GM21825 (cell line): ENCODE data around the gene NRF1.
"Not testable (repeated sequence)": the region's sequence is repeated elsewhere in the genome, so short reads cannot be mapped to it uniquely, and the experiment has no call there.

ENCODE experiments used
- ATAC-seq: cut with Tn5 transposase; IDR thresholded peaks from one replicate; pipeline ENCODE4 v1.9.1; 2021; ENCODE audit warnings: mild to moderate bottlenecking, moderate library complexity; ENCODE audit not compliant: unreplicated experiment

The NRF1 gene

DNA sequence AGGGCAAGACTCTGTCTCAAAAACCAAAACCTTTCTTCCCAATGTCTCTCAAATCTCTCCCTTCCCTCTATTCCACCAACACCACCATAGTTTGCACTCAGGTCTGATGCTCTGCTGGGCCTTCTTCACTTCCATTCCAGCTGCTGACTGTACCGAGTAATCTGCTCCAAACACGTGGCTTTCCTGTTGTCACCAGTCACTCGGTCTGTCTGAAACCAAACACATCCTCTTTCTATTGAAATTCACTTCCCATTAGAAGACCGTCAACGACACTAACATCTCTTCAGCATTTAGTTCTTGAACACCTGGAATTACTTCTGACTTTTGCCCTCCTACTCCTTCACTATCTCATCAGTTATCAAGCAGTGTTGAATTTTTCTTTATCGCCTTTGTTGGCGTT is 4.7 kb upstream of the NRF1 start:
- ATAC-seq, result no peak

DNA sequence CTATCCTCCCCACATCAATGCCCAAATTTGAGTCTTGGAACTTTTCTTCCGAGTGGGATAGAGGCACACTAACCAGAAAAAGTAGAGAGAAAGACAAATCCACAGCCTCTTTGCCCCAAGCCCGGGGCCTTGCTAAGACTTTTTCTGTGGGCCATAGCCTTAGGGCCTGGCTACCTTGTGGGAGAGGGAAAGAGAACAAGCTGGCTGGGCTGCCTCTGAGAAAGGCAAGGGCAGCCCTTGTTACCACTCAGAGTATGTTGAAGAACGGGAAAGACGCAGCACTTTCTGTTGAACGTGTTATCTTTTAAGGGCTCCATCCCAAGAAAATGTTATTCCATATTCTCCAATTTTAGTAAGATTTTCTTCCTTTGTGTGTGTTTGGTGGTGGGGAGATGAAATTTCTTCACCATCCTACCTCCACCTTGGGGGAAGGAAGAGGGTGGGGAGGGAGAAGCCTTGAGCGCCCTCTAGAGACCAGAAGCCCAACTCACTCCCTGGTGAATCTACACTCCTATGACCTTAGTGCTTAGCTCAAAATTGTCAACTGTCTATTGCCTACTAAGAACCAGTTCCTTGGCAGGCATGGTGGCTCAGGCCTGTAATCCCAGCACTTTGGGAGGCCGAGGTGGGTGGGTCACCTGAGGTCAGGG is 3.9 kb upstream of the NRF1 start:
- ATAC-seq, result no peak

DNA sequence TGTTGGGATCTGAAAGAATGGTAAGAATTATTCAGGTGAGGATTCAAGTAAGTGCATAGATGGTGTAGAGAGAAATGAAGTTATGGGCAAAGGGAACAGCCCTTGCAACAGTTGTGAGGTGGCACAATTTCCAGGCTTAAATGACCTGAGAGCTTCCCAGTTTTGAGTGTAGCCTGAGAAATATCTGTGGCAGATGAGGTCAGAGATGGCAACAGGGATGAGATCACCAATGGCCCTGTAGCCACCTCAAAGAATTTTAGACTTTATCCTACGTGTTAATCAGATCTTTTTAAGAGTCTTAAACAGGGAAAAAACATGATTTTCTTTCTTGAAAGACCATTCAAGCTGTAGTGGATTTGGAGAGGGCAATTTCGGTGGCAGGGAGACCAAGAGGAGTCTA is 1.9 kb upstream of the NRF1 start:
- no peak for ATAC-seq

DNA sequence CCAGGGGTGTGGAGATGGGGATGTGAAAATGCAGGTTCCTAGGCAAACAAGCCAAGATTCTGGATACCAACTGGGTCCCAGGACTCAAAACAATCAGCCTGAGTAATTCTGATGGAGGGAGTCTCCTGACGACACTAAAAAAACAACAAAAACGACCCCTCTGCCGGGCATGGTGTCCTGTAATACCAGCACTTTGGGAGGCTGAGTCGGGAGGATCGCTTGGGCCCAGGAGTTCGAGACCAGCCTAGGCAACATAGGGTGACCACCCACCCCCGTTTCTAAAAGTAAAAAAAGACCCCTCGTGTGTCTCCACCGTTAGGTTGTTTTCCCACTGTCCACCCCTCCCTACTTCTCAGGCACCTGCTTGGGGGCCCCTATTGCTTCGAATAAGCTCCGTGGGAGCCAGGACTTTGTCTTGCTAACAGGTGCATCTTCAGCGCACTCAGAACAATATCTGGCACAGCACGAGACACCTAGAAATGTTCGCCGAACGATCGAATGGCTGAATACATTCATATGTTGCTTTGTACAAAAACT is 743 bp upstream of the NRF1 start:
- ATAC-seq, result no peak

DNA sequence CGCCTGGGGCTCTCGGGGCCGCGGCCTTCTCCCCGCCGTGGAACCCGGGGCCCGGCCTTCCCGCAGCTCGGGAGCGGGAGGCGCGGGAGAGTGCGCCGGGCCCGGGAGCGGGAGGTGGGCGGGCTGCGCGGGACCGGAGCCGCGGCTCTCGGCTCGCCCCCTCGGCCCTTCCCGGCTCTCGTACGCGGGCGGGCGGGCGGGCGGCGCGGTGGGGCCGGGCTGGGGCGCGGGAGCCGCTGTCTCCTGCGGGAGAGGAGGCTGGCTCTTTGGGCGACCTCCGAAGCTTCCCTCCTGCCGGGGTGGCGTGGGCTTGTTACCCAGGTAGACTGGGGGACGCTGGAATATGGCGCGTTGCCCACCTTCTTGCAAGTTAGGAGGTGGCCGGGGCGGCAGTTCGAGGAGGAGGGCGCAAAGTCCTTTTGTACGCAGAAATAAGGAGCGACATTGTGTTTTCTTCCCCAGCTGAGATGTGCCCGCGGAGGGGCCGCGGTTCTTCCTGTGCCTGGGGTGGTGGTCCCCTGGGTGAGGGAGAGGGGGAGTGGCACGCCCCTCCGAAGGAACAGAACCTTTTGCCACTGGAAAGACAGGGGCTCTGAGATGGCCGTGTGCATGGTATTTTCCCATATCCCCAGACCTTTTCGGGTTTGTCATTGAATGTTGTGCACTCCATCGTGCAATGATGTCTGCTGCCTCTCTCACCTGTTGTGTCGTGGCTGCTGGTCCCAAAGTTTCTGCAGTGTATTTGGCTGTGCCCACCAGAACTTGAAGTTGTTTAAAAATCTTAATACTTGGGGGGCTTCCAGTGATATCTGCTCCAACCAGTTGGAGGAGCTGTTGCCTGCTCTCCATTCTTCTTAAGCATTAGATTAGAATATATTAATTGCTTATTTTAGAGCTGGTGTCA is 844 bp downstream of the NRF1 start:
- ATAC-seq, result peak; percentile 1

DNA sequence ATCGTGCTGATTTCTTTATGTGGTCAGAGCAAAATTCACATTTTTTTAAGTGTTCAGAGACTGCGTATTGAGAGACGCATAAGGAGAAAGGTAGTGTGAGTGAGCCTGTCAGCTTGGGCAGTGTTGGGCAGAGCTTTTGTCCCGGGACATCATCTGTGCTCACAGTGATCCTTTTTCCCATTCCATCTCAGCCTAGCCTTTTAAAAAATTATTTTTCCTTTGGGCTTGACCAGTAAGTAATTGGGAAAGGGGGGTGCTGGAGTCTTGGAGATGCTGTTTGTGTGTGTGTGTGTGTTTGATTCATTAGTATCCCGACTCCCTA is 1.5 kb downstream of the NRF1 start:
- no peak for ATAC-seq

DNA sequence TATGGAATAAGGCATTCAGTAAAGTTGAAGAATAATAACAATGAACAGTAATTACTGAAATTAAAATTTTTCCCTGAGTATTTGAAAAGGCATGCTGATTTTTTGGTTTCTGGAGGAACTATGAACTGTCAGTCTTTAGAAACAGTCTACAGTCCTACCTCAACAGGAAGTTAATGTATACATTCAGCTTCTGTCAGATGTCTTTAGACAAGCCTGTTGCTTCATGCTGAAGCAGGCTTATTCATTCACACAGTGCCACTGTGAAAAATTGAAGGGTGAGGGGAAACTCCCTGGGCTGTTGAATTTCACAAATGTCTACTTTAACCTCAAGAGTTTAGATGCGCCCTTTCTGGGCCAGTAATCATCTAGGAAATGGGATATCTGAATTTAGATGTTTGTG is 3.5 kb downstream of the NRF1 start:
- ATAC-seq, result peak; percentile 40

DNA sequence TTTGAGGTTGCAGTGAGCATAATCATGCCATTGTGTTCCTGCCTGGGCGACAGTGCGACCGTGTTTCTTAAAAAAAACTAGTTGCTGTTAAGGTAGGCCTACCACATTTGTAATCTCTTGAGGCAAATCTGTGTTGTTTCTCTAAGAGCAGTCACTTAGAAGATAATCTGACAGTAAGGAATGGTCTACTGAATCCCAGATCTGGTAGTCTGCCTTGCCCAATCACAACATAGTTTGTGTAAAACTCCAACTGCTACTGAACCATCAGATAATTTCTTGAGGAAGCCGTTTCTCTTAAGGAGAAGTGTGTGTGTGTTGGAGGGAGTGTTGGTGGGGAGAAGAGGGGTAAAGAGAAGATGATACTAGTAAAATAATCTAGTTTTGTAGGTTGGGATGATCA is 5.0 kb downstream of the NRF1 start:
- ATAC-seq, result no peak

DNA sequence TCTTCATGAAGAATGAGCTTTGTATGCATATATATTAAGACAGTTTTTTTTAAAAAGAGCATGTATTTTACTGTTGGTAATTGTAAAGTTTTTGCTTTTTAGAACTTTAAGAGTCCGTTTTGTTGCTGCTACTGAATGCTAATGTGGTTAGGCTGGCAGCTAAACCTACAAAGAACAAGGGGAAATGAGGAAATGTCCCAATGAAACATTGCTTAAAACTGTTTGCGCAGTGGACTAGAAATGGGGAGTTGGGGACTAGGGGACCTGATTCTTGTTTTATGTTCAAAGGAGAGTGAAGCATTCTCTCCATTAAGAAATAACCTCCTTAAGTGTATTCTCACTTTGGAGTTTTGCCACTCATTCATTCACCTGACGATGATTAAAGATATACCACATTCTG is 5.7 kb downstream of the NRF1 start:
- no peak for ATAC-seq

DNA sequence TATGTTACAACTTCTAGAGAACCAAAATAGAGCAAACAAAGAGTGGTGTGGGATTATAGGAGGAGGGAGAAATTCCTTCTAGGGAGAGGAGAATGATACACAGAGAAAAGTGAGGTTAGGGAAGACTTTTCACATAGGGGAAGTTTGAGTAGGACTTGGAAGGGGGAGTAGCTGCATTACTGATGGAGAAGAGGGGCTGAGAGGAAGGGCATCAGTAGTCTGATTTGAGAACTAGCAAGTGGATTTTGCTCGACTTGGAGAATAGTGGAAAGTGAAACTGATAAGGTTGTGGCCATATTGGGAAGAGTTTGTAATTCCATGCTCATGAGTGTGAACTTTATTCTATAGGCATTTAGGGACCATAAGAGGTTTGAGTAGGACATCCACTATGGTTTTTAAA is 6.1 kb downstream of the NRF1 start:
- no peak for ATAC-seq

DNA sequence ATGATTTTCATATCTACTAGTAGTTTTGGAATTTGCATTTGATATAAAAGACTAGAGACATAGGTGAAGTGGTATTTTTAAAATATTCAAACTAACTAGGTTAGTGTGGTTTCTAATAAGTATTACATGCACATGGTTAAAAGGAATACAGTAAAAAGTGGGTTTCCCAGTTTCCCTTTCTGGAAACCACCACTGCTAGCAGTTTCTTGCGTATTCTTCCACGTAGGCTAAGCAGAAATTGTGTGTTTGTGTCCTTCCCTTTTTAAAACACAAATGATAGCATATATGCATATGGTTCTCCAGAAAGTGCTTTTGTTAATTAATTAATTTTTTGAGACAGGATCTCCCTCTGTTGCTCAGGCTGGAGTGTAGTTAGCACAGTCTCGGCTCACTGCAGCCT is 15.4 kb downstream of the NRF1 start:
- no peak for ATAC-seq

DNA sequence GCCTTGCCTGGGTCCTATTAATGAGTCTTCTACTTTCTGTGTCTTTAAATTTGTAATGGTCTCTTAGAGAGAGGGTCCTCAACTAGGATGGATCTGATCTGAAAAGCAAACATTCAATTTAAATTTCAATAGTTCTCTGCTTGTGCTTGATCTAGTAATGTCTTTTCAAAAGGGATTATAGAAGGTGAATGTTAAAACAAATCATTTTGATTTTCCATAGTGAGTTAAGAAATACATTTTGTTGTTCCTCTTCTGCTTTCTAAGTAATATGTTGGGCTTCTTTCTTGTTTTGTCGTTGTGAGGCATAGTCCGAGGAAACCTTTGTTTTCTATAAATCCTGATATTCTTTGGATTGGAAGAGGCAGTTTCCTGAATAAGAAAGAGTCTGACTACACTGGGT is 18.8 kb downstream of the NRF1 start:
- ATAC-seq, result no peak

DNA sequence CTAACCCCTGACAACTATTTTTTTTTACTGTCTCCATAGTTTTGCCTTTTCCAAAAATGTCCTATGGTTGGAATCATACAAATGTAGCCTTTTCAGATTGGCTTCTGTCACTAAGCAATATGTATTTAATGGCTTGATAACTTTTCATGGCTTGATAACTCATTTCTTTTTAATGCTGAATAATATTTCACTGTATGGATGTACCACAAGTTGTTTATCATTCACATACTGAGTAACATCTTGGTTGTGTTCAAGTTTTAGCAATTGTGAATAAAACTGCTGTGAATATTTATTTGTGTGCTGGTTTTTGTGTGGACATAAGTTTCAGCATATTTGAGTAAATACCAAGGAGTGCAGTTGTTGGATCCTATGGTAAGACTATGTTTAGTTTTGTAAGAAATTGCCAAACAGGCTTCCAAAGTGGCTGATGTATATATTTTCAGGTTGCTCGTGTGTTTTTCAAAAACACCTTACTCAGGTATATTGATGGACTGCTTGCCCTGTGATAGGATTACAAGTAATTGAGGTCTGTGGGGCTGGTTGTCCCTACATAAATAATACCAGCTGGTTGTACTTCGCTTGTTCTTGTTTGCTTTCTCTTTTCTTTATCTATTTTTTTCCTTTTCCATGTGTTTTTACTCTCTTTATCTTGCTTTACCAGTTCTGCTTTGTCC is 23.0 kb downstream of the NRF1 start:
- ATAC-seq, result no peak

DNA sequence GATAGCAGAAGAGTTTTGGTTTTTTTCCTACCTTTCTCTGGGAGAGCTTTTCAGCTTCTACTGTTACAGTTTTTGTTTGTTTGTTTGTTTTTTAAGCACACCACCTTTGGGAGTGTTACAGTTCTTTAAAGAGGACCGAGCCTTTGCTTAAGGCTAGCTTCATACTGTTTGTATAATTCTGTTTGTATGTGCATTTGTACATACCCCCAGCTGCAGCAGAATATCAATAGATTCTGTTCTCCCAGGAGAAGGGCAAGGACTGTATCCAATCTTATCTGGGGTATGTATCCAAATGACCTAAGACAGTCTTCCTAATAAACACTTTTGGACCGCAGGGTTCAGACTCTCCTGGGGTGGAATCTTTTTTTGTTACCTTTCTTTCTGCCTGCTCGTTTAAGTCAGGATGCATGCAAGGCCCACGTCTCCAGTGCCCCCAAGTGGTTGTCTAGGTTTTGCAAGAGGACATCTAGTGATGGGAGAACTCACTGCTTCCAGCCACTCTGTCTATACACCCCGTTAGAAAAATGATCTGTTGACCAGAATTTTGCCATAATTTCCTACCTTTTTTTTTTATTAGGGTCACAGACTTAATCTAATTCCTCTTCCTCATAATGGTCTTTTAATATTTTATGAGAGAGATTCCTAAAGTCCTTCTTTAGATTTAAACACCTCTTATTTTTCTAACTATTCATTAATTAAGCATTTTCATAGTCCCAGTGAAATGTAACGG is 23.9 kb downstream of the NRF1 start:
- peak; percentile 85 for ATAC-seq

DNA sequence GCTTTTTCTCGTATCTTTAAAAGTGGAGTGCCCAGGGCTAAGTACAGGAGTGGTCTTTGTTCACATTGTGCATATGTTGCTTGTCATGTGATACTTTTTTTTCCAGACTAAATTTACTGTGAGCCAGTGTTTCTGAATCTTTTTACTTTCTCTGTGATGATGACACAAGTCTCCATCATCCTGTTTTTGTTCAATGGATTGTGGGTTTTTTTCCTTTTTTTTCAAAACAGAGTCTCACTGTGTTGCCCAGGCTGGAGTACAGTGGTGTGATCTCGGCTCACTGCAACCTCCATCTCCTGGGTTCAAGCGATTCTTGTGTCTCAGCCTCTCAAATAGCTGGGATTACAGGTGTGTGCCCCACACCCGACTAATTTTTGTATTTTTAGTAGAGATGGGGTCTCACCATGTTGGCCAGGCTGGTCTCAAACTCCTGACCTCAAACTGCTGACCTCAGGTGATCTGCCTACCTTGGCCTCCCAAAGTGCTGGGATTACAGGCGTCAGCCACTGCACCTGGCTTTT is 24.6 kb downstream of the NRF1 start:
- not testable (repeated sequence) for ATAC-seq

DNA sequence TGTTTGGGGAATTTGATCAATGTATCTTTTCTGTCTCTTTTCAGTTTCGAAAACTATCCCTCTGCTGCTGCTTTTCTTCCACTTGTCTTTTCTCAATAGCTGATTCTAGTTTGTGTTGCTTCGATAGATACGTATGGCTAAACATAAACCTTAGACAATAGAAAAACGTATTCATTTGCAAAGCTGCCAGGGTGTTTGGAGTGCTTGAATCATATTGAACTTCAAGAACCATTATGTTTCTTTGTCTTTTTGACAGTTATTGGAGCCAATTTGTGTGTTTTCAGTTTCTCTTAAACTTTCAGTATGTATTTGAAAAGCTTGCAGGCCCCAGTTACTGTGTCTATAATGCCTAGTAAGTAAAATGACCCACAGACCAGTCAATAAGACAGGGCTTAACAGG is 25.1 kb downstream of the NRF1 start:
- no peak for ATAC-seq

DNA sequence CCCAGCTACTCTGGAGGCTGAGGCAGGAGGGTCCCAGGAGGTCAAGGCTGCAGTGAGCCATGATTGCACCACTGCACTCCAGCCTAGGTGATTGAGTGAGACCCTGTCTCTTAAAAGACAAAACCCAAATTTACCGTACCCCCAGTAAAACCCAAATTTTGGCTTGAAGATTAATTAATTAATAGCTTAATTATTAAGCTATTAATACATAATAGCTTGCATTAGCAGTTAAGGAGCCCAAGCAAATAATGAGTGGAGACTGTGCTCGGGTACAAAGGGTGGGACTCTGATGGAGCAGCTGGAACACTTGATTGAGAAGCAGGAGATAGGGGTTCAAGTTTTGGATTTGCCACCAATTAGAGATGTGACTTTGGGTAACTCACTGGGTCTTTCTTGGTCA is 28.9 kb downstream of the NRF1 start:
- ATAC-seq, result no peak

DNA sequence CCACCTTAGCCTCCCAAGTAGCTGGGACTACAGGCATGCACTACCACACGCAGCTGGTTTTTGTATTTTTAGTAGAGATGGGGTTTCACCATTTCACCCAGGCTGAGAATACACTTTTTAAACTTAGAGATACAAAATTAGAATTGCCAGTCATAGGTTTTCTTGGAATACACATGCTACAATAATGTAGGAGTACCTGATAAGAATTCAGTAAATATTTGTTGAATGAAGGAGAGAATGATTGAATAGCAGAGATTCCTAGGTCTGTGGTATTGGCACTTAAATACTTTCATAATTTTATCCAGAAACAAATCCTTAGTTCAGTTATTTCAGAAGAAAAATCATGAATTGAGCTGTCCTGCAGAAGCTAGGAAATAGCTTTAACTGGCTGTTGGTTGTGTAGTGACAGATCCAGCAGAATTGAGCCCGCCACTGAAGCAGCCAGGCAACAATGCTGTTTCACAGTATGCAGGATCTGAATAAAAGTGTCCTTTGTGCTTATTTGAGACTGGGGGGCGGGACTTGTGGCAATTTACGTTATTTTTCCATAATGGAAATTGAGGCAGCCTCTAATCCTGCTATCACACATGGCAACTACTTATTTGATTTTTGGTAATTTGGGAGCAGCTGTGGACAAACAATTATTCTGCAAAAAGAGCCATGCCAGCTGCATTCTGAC is 31.5 kb downstream of the NRF1 start:
- no peak for ATAC-seq

DNA sequence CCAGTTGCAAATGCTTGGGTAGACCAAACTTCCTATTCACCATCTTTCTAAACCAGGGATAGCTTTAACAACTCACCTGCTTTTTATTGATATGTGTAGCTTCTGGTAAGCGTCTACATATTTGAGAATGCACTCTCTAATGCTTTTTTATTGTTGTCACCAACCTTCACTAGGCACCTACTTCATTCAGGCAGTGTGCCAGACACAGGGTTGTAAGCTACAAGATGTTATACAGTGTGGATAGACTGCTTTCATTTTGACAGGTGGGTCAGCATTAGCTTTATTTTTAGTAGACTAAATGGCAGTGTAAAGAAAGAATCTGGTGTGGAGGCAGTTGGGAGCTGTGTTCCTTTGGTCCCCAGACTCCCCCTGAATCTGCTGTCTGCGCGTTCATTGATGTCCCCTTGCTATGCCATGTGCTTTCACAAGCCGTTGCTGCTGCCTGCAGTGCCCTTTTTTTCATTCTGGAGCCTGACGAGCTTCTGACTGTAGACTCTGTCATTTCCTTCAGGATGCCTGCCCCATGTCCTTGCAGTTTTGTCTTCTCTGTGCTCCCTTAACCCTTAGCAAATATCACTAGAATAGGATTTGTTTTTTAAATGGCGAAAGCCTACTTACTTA is 32.1 kb downstream of the NRF1 start:
- ATAC-seq, result no peak

DNA sequence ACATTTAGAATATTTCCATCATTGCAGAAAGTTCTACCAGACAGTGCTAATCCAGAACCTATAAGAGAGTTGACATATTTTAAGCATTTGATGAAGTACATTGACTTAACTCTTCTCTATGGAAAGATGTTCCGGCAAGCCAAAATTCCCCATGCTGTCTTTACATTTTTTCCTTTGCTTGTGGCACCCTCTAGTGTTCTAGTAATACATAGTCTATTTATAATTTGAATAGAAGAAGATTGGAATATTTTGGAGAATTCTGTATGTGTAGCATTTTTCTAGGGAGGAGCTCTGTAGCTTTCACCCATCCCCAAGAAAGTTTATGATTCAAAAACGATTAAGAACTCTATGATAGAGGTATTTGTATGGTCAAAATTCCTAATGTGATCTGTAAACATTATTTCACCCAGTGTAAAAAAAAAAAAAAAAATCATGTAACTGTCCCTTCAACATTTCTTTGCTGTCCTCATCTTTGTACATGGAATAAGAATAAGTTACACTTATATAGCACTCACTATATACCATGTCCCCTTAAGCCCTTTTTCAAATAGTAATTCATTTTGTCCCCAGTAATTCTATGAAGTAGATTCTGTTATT is 33.2 kb downstream of the NRF1 start:
- no peak for ATAC-seq
